SK-N-SH (cell line): Measurements from ENCODE around the gene PRKD2. TPM values are rescaled to one million over a fixed set of nuclear protein-coding genes. Genes with fewer than 3 reads are reported as not detected.

ENCODE experiments used
- CTCF ChIA-PET: fragments of 300-600, 350-600 bp; formaldehyde crosslinking; extraction: SDS; loops from one replicate; lab custom pipeline; 2021; lab: Yijun Ruan, JAX
- POLR2A ChIA-PET: fragments of 350-600 bp; sonication (Branson Sonifier 250); formaldehyde crosslinking; extraction: SDS; loops from one replicate; lab custom pipeline; 2020; ENCODE audit warnings: antibody characterized with exemption, inconsistent platforms; lab: Yijun Ruan, JAX
- DNase-seq: peaks from one replicate; pipeline ENCODE4 v3.0.0; 2012
- H2AFZ ChIP-seq: fragments of 200-600 bp; sonication (generic); 2 replicates; pipeline ENCODE4 v1.8.1; 2016; ENCODE audit warnings: antibody characterized with exemption, mild to moderate bottlenecking, low read depth
- H3F3A ChIP-seq: fragments of 200-600 bp; sonication (generic); replicated peaks from 2 replicates; pipeline ENCODE3; 2016; ENCODE audit warnings: antibody characterized with exemption, mild to moderate bottlenecking; ENCODE audit not compliant: insufficient read depth
- H3K27ac ChIP-seq, 2 experiments: fragments of 200-500 bp in 1 of 2; fragments of 200-600 bp in 1 of 2; sonication (Bioruptor generic) in 1 of 2; sonication (generic), shearing (Covaris generic) in 1 of 2; 2 replicates each; pipeline versions ENCODE4 v1.5.1 to v1.6.1; 2014 to 2016; ENCODE audit warnings: low read depth in 2 of 2, inconsistent platforms in 1 of 2, low read length in 1 of 2, mild to moderate bottlenecking in 1 of 2, mixed read lengths in 1 of 2
- H3K27me3 ChIP-seq: fragments of 200-600 bp; sonication (generic), shearing (Covaris generic); 2 replicates; pipeline ENCODE4 v1.6.1; 2016; ENCODE audit warnings: mixed run types; ENCODE audit not compliant: insufficient read depth
- H3K36me3 ChIP-seq, 2 experiments: fragments of 200-500 bp in 1 of 2; fragments of 200-600 bp in 1 of 2; sonication (Bioruptor generic) in 1 of 2; sonication (generic) in 1 of 2; replicated peaks in 1 of 2; 2 replicates each; pipeline versions ENCODE3 to v1.5.1; 2014 to 2016; ENCODE audit warnings: low read length in 1 of 2, mild to moderate bottlenecking in 1 of 2; ENCODE audit not compliant: insufficient read depth in 2 of 2, control insufficient read depth in 1 of 2
- H3K4me1 ChIP-seq, 2 experiments: fragments of 200-500 bp in 1 of 2; fragments of 200-600 bp in 1 of 2; sonication (Bioruptor generic) in 1 of 2; sonication (generic), shearing (Covaris generic) in 1 of 2; 2 replicates each; pipeline versions ENCODE4 v1.5.1 to v1.6.1; 2014 to 2016; ENCODE audit warnings: low read depth in 1 of 2, low read length in 1 of 2, mixed run types in 1 of 2; ENCODE audit not compliant: insufficient read depth in 2 of 2, control insufficient read depth in 1 of 2
- H3K4me2 ChIP-seq: fragments of 200-600 bp; sonication (generic), shearing (Covaris generic); 2 replicates; pipeline ENCODE4 v1.6.1; 2017; ENCODE audit warnings: mixed run types
- H3K4me3 ChIP-seq, 2 experiments: fragments of 200-500 bp in 1 of 2; fragments of 200-600 bp in 1 of 2; sonication (Bioruptor generic) in 1 of 2; sonication (generic), shearing (Covaris generic) in 1 of 2; 2 replicates each; pipeline versions ENCODE4 v1.5.1 to v1.8.1; 2014 to 2016; ENCODE audit warnings: low read depth in 2 of 2, inconsistent platforms in 1 of 2, low read length in 1 of 2, mild to moderate bottlenecking in 1 of 2, mixed read lengths in 1 of 2, moderate library complexity in 1 of 2
- H3K79me2 ChIP-seq: fragments of 200-600 bp; sonication (generic); 2 replicates; pipeline ENCODE4 v1.8.1; 2017; ENCODE audit warnings: mild to moderate bottlenecking; ENCODE audit not compliant: insufficient read depth
- H3K9ac ChIP-seq: fragments of 200-600 bp; sonication (generic); 2 replicates; pipeline ENCODE4 v1.6.1; 2017; ENCODE audit warnings: mixed run types
- H3K9me2 ChIP-seq: fragments of 200-600 bp; sonication (generic); 2 replicates; pipeline ENCODE4 v1.6.1; 2017; ENCODE audit warnings: mixed run types
- H3K9me3 ChIP-seq: fragments of 200-600 bp; sonication (generic); 2 replicates; pipeline ENCODE4 v1.6.1; 2017; ENCODE audit warnings: mixed run types, mild to moderate bottlenecking, moderate library complexity
- H4K20me1 ChIP-seq: fragments of 200-600 bp; sonication (generic); 2 replicates; pipeline ENCODE4 v1.6.1; 2017; ENCODE audit warnings: mild to moderate bottlenecking, mixed run types; ENCODE audit not compliant: insufficient read depth
- CHD2 ChIP-seq: fragments of 150-350 bp; IDR thresholded peaks from 2 replicates; pipeline ENCODE4 v1.6.1; 2018; ENCODE audit warnings: low read length; ENCODE audit not compliant: partially characterized antibody
- CTCF ChIP-seq: fragments of 200-600 bp; sonication (generic); IDR thresholded peaks from 2 replicates; pipeline ENCODE4 v1.6.1; 2017; ENCODE audit warnings: antibody characterized with exemption, mild to moderate bottlenecking, moderate library complexity
- FOXJ3 ChIP-seq: sonication (generic); formaldehyde crosslinking; IDR thresholded peaks from 2 replicates; pipeline ENCODE4 v1.5.1; 2020; ENCODE audit warnings: mild to moderate bottlenecking, missing genetic modification reagents
- IRF3 ChIP-seq: fragments of 150-350 bp; IDR thresholded peaks from 2 replicates; pipeline ENCODE4 v1.6.1; 2016; ENCODE audit warnings: mild to moderate bottlenecking, low read depth, low read length
- JUND ChIP-seq: IDR thresholded peaks from 2 replicates; pipeline ENCODE4 v1.4.0; 2012
- MAX ChIP-seq: IDR thresholded peaks from 2 replicates; pipeline ENCODE4 v1.4.0; 2012; ENCODE audit warnings: low read depth
- MEF2A ChIP-seq: IDR thresholded peaks from 2 replicates; pipeline ENCODE4 v1.4.0; 2012; ENCODE audit warnings: low read depth, borderline replicate concordance
- MXI1 ChIP-seq: IDR thresholded peaks from 2 replicates; pipeline ENCODE4 v1.6.1; 2012; ENCODE audit warnings: mild to moderate bottlenecking, low read depth, low read length, improper control_type of control experiment
- PBX3 ChIP-seq: IDR thresholded peaks from 2 replicates; pipeline ENCODE4; 2012
- POLR2AphosphoS5 ChIP-seq: IDR thresholded peaks from 2 replicates; pipeline ENCODE4 v1.6.1; 2012; ENCODE audit warnings: low read depth, low read length
- RAD21 ChIP-seq: IDR thresholded peaks from 2 replicates; pipeline ENCODE4 v1.6.1; 2012; ENCODE audit warnings: mild to moderate bottlenecking, low read length
- RCOR1 ChIP-seq: fragments of 150-350 bp; IDR thresholded peaks from 2 replicates; pipeline ENCODE4 v1.6.1; 2017; ENCODE audit warnings: antibody characterized with exemption, low read length
- RFX5 ChIP-seq: IDR thresholded peaks from 2 replicates; pipeline ENCODE4 v1.6.1; 2012; ENCODE audit warnings: mild to moderate bottlenecking, improper control_type of control experiment, low read length
- RXRA ChIP-seq: IDR thresholded peaks from 2 replicates; pipeline ENCODE4 v1.4.0; 2012; ENCODE audit warnings: low read depth, mild to moderate bottlenecking, borderline replicate concordance
- SMC3 ChIP-seq: IDR thresholded peaks from 2 replicates; pipeline ENCODE4 v1.6.1; 2012; ENCODE audit warnings: low read depth, low read length, improper control_type of control experiment
- TCF12 ChIP-seq: IDR thresholded peaks from 2 replicates; pipeline ENCODE4 v1.4.0; 2012
- USF2 ChIP-seq: fragments of 150-350 bp; IDR thresholded peaks from 2 replicates; pipeline ENCODE4 v1.6.1; 2017; ENCODE audit warnings: antibody characterized with exemption, low read length, low read depth, borderline replicate concordance
- YY1 ChIP-seq: IDR thresholded peaks from 2 replicates; pipeline ENCODE4 v1.4.0; 2012; ENCODE audit warnings: low read depth, mild to moderate bottlenecking
- WGBS: methylation state at CpG from one replicate; pipeline ENCODE4 v1.1.6; 2017; ENCODE audit warnings: low lambda C conversion rate; 5-methylcytosine and 5-hydroxymethylcytosine counted together
- polyA plus RNA-seq, 3 experiments: library from polyadenylated mRNA; depleted of rRNA; stranded (reverse); fragments of >200 nt; gene quantifications; 2 replicates each; pipeline ENCODE4 v1.2.3, GENCODE V29; 2012

PRKD2 gene
- polyA plus RNA-seq, 1 of the 3 experiments (the other 2 are of a cell fraction): 21.4 TPM

- no peak for TF ChIP-seq CTCF
- no peak for TF ChIP-seq YY1
- no peak for TF ChIP-seq RAD21
- TF ChIP-seq RFX5: no peak
- TF ChIP-seq IRF3: no peak
- no peak for TF ChIP-seq SMC3
- TF ChIP-seq TCF12: no peak
- TF ChIP-seq PBX3: no peak
- TF ChIP-seq RXRA: no peak
- no peak for TF ChIP-seq MAX
- no peak for TF ChIP-seq RCOR1
- TF ChIP-seq POLR2AphosphoS5: no peak
- TF ChIP-seq FOXJ3: no peak
- no peak for TF ChIP-seq MXI1
- no peak for TF ChIP-seq JUND
- TF ChIP-seq CHD2: no peak
- no peak for TF ChIP-seq MEF2A
- no peak for TF ChIP-seq USF2
- H3K4me2 ChIP-seq: no peak overlapping the region
Observed at GRCh38 chr19:46648961-46649960, 67.7 kb downstream of the PRKD2 start.

More at GRCh38 chr19:46648961-46649960, 67.7 kb downstream of the PRKD2 start:
- Histone ChIP-seq H3K36me3 (peaks cover 5 to 8% of the 10 kb centered on the region in 2 experiments), H3K9ac (no peak overlapping the region), H2AFZ (no peak overlapping the region), H3K79me2 (no peaks in the 10 kb centered on the region), H3K9me2 (no peaks in the 10 kb centered on the region), H3K27ac (no peak overlapping the region), H3F3A (no peaks in the 10 kb centered on the region), H4K20me1 (no peaks in the 10 kb centered on the region), H3K4me3 (no peak overlapping the region), H3K4me1 (no peaks in the 10 kb centered on the region), H3K9me3 (no peaks in the 10 kb centered on the region), H3K27me3 (no peaks in the 10 kb centered on the region)
- POLR2A ChIA-PET: no interaction called here
- no peak for DNase-seq
- 94% methylated on average over 32 of the region's 144 CpGs for WGBS
- CTCF ChIA-PET: no interaction called here
